NCI-H2171 (cell line): Measurements from ENCODE around the gene CATSPERE.
"Not testable (repeated sequence)": the region's sequence is repeated elsewhere in the genome, so short reads cannot be mapped to it uniquely, and the experiment has no call there.

ENCODE experiments used
- DNase-seq: peaks from one replicate; lab custom pipeline; 2025; lab: John Stamatoyannopoulos, UW

CATSPERE gene

DNA sequence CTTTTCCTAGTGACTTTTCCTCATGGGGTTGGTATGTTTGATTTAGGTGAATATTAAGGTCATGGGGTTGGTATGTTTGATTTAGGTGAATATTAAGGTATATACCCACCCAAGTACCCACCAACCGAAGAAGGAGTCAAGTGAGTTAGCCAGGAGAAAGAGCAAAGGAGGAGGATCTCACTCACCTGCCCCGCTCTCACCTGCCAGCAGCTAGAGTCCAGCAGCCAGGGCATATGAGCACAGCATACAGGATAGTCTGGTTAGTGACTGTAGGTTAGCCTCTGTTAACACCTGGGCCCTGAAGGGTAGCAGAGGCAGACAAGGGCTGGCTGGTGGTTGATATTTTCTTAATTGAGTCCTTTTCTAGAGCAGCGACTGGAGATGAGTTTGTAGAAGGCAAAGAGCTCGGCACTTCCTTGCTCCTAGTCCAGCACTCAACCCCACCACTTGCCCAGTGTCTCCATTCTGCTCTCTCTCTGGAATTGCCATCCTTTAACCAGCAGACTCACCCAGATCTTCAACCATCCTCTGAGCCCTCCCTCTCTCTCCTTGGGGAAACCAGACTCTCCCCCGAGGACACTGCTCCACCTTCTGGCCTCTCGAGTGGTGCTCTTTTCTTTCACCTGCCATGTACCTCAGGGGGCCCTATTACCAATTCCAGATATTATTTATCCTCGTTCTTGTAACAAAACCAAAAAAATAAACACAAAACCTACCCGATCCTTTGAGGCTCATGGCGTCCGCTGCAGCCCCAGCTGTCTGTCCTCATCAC, 175.6 kb downstream of the CATSPERE start:
- DNase-seq, result no peak

DNA sequence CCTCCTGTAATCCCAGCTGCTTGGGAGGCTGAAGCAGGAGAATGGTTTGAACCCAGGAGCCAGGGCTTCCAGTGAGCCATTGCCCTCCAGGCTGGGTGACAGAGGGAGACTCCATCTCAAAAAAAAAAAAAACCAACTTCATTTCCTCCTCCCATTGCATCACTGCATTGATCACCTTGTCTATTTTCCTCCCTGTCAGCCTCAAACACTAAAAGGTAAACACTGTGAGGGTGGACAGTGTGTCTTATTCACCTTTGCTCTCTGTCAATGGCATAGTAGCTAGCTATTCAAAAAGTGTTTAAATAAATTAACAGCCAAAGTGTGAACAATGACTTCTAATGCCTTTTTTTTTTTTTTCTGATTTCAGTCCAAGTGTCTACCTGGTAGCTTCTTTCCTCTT, 178.5 kb downstream of the CATSPERE start:
- DNase-seq, result no peak

DNA sequence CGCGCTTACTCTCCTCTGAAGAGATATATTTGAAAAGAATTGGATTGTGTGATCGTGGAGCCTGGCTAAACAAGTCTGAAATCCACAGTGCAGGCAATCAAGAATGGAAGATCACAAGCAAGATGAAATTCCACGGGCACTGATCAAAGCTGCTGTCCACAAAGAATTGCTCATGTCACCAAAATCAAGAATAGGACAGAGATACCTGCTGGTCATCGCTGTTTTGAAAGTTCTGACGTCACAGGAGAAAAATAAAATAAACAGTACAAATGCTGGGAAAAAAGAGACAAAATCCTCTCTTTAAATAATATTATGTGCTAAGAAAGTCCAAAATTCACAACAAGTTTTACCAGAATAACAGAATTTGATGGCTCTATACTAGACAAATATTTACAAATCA, 179.8 kb downstream of the CATSPERE start:
- DNase-seq, result no peak

DNA sequence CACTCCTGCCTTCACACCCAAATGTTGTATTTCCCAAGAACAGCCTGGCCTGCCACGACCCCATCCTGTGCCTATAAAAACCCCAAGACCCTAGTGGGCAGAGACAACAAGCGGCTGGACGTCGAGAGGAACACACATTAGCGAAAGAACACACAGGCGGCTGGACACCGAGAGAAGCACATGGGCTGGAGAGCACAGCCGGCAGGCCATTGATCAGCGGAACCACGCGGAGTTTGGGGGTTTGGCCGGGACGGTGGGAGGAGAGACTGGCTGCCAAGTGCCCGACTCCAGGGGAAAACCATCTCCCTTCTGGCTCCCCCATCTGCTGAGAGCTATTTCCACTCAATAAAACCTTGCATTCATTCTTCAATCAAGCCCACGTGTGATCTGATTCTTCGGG, 181.5 kb downstream of the CATSPERE start:
- no peak for DNase-seq

DNA sequence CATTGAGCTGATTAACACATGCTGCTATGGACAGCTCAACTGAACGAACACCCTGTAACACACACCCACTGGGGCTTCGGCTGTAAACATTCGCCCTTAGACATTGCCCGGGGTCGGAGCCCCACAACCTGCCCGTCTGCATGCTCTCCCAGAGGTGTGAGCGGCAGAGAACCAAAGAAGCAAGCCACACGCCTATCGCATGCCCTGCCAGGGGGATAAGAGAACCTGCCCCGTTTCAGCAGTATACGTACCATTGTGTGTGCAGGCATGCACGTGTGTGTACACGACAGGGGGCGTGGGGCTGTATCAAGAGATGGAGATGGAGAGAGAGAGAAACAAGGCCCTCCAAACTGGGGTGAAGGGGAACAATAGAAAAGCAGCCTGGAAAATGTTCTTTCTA, 181.9 kb downstream of the CATSPERE start:
- no peak for DNase-seq

DNA sequence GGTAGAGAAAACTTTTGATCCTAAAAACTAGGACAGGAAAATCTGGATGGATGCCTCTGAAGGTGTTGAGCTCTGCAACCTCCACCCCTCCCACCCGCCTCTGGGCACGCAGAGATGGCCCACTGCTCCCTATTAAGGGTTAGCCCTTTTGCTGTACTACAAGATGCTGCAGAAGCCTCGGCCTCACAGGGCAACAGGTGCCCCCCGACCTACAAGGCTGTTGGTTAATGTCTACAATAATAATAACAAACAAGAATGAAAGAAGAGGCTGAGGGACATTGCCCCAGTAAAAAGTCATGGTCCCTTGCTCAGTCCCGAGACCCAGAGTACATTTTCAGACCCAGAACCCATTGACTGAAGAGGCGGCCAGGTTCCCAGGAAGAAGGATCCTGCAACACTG, 184.3 kb downstream of the CATSPERE start:
- no peak for DNase-seq

DNA sequence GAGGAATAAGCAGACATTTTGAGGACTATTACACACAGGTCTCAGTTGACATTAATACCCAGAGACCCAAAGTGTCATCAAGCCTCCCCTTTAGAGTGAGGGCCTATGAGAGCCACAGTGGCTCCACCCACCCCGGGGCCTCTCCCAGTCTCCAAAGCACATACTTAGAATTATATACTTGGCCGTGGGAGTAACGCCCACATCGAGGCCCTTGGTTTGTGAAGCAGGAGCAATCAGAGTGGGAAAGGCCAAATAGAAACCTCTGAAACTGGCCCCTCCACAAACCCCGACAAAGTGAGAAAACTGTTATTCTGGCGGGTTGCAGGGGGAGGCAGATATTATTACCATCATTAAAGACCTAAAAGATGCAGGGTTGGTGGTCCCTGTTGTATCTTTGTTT, 184.8 kb downstream of the CATSPERE start:
- no peak for DNase-seq

DNA sequence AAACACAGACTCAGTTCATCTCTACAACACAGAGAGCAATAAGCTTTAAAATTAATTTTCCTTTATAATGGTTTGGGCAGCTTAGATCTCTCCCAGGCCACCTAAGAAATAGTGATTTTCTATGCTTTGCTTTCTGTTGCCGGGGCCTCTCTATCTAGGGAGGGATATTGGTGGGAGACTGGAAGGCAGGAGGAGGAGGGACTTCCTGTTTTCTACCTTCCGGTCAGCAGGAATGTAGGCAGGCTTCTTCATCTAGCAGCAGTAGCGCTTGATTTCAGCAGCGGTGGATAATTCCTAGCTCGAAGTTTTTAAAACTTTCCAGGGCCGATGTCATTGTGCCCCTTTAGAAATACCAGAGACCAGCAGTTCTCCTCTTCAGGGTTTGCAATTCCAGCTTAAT, 186.7 kb downstream of the CATSPERE start:
- DNase-seq, result no peak

DNA sequence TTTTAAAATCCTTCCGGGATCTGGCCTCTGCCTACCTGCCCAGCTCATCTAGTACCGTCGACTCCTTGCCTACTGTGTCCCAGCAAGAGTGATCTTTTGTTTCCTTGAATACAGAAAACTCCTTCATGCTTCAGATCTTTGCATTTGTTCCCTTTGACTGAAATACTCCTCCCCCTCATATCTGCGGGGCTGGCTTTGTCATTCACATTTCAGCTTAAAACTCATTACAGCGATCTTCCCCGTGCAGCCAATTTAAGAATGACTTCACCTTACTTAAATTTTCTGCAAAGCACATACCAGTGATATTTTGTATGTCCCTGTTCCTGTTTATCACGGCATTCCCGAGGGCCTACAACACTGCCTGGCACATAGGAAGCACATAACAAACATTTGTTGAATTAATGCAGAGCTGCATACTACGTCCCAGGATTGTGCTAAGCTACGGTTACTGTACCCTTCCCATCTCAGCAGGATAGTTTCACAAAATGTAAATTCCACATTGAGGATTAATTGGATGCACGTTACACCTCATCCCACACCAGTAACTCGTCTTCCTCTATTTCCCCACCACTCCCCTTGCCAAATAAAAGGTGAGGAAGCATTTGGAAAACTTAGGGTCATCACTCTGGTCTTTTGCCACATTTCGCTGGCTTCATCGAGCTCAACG, 191.0 kb downstream of the CATSPERE start:
- no peak for DNase-seq

DNA sequence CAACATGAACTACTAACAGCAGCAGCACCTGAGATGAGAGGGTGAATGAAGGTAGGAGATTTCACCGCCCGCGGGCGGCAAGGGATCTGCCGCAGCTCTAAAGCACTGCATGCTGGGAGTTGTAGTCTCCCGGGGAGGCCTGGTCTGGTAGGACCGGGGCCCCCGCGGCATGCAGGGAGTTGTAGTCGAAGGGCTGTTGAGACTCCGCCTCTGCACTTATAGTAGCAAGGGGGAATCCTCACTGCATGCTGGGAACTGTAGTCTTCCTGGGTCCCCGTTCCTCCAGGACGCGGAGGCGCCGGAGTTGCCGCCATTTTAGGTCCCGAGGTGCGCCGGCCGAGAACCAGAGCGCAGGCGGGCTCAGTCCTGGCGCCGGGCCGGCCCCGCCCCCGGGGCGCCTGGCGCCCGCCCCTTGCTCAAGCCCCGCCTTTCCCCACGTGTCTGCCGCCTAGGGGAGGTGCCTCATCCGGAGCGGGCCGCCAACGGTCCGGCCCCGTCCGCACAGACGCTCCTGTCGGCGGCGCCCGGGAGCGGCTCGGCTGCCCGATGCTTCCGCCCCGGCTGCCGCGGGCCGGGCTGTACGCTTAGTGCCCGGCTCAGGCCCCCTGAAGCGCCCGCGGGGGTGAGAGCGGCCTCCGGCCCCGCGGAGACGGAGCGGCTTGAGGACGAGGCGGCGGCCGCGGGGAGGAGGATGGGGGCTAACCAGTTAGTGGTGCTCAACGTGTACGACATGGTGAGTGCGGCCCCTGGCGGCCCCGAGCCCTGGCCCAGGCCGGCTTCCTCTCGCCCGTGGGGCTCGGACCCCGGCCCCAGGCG, 191.8 kb downstream of the CATSPERE start, which contains the start of gene DESI2:
Gene DESI2, plus strand, starts transcription at position 504 of the 816 bp plus-strand sequence. Its CDS starts 188 bp downstream, at position 692.
- DNase-seq, result peak; percentile 98

DNA sequence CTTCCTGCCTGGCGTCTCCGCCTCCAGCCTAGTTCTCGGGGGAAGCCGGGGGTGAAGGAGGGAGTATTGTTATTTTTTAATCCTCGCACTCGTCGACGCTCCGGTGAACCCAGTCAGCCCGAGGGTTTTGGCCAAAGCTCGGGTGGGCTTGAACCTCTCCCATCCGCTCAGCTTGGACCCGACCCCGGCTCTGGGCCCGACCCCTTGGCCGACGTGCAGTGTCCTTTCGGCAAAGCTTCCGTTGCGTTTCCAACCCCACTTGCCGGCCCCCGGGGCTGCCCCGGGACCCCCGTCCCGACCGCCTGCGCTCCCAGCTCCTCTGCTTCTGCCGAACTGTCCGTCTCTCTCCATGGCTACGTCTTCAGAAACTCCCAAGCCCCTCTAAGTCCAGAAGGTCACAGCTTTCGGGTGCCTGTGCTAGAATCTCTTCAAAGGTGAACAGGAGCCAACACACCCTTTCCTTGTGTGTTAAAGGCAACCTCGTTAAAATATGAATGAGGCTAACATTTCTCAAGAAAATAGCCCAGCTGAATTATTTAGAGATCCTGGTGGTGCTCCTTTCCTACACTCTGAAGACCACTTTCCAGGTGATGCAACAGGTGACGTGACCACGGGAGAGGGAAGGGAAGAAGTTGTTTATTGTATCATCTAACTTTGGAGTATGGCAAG, 192.5 kb downstream of the CATSPERE start:
- no peak for DNase-seq

DNA sequence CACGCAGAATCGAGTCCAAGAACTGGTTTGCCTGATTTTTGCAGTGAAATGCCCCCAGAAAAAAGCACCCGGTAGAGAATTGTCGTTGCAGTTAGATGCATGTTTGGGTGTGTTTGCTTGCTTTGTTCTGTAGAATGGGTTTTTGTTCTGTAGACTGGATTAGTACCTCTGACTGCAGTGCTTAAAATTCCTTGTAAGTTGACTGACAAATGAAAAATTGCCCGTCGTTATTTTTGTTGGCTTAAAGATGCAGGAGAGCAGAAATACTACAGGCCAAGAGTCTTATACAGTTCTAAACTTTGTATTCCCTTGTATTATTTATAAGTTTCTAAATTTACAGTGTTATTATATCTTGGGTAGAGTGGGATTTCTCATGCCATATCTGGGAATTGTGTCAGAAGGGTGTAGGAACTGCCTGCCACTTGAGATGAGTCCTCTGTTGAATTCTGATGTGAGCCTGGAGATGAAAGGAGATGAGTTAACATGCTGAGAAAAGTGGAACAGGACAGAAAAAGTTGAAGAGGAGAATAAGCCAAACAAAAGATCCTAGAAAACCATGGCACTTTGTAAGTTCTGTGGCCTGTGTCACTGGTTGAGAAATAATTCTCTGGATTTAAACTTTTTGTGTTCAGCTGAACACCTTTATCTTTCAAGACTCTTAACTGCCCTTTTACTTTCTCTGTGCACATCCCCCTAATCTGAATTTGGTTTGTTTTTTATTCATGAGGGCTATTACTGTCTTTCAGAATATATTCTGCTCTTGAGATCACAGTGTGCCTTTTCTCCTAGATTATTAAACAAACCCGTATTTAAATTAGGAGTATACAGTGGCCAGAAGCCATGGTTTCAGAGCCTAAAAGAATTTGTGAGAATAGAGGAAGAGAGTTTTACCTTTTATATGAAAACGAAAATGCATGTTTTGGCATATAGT, 193.3 kb downstream of the CATSPERE start:
- no peak for DNase-seq

DNA sequence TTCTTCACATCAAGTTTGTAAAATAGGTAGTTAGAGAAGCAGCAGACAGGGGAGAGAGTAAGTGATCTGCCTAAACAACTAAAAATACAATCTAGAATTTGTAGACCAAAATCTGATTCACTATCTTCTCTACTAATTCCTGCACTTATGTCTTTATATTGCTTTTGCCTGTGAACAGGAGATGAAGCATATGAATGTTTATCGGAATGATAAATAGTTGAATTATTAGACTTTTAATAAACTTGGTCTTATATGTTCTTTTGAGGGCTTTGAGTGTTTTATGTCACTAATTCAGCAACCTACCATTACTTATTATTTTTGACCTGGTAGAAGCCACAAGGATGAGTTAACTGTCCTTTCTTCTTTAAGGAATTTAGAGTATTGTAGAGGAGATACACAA, 194.1 kb downstream of the CATSPERE start:
- DNase-seq, result no peak

DNA sequence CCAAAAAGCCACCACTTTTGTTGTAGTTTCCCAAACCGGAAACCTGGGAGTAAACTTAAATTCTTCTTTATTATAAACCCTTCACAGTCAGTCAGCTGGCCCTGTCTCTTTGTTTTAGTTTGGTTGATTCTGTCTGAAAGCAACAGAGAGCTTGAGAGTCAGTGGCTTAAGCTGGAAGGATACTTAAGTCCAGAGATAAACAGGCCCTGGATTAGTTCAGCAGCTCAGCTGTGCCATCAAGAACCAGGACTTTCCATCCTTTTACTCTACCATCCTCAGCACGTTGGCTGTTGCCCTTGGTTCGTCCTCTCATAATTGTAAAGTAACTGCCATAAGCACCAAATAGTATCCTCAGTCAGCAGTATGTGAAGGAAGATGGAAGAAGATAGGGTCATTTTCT, 196.3 kb downstream of the CATSPERE start:
- no peak for DNase-seq

DNA sequence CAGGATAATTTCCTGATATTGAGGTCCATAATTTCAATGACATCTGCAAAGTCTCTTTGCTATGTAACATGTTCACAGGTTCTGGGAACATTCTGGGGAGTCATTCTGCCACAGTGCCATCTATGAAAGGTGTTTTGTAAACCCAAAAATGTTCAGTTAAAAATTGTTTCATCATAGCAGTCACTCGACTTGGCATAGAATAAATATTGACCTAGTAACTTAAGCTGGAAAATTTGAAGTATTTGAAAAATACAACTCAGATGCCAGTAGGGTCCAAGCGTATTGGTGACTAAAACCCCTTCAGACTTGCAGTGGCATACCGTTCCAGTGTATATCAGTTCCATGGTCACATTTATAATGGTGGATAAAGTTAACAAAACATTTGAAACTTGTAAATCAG, 198.6 kb downstream of the CATSPERE start:
- DNase-seq, result no peak

DNA sequence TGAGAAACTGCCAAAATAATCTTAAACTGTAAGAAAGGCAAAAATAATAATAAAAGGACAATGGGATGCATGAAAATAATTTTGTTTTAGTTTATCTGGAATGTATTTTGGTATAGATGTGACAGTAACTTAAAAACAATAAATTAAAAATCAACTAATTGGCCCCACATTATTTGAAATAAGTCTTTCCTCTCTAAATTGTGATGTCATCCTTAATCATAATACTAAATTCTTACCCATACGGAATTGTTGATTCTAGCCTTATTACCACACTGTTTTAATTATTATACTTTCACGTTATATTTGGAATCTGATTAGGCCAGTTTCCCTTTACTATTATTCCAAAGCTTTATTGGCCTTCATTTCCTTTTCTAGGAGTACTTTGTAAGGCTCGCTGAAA, 199.5 kb downstream of the CATSPERE start:
- no peak for DNase-seq

DNA sequence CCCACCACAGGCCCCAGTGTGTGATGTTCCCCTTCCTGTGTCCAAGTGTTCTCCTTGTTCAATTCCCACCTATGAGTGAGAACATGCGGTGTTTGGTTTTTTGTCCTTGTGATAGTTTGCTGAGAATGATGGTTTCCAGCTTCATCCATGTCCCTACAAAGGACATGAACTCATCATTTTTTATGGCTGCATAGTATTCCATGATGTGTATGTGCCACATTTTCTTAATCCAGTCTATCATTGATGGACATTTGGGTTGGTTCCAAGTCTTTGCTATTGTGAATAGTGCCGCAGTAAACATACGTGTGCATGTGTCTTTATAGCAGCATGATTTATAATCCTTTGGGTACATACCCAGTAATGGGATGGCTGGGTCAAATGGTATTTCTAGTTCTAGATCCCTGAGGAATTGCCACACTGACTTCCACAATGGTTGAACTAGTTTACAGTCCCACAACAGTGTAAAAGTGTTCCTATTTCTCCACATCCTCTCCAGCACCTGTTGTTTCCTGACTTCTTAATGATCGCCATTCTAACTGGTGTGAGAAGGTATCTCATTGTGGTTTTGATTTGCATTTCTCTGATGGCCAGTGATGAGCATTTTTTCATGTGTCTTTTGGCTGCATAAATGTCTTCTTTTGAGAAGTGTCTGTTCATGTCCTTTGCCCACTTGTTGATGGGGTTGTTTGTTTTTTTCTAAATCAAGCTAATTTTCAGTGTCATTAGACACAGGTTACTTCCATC, 200.7 kb downstream of the CATSPERE start:
- DNase-seq, result not testable (repeated sequence)

DNA sequence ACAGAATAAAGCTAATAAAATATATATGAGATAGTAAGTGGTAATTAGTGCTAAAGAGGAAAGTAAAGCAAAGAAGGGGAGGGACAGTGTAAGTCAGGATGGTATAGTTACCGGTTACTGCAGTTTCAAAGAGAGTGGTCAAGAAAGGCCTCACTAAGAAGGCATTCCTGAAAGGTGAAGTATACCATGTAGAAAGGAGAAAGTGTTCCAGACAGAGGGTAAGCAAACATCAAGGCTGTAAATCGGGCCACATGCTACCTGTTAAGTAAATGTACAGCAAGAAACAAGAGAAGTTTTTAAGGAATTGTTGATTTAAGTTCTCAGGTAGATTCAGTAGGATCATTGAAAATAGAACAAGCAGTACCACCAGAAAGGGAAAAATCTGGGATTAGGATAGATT, 201.5 kb downstream of the CATSPERE start:
- DNase-seq, result no peak

DNA sequence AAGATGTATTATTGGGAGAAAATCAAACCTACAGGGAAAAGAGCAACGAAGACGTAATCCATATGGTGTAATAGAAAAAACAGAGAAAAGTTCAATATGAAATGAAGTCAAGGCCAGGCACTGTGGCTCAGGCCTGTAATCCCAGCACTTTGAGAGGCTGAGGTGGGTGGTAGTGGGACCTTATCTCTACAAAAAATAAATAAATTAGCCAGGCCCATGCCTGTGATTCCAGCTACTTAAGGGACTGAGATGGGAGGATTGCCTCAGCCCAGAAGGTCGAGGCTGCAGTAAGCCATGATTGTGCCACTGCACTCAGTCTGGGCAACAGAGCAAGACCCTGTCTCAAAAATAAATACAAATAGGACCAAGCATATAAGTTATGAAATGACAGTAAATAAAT, 203.3 kb downstream of the CATSPERE start:
- no peak for DNase-seq

DNA sequence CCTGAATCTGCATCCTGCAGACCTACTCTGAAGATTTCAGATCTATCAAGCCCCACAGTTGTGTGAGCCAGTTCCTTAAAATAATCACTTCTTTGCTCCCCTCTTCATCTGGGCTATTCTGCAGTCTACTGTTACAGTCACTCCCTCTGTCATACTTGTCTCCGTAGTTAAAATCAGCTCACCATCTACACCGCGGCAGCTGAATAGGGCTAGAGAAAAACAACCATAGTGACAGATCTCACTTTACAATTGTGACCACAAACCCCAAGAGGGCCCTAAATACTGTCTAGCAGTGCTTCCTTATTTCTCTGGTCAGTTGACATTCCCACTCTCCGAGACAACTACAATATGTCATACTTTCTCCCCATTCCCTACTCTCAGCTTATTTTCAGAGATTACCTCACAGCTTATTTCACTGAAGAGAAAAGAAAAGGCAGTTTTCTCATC, 204.7 kb downstream of the CATSPERE start:
- no peak for DNase-seq
